T-helper 1 cell treated with Interleukin-12 subunit alpha and Interleukin-12 subunit beta and Interleukin-4 antibody, amounts not matched to agents 30 μg/mL and 1 μg/mL, for 36 hours (primary cell): ENCODE data around the gene DENND2C.

ENCODE experiments used
- H3K27ac Mint-ChIP-seq: one replicate; pipeline ENCODE4 v1.8.0; 2021; ENCODE audit warnings: mild to moderate bottlenecking, mixed read lengths
- H3K27me3 Mint-ChIP-seq: one replicate; pipeline ENCODE4 v1.8.0; 2021; ENCODE audit warnings: low read depth, mixed read lengths
- H3K36me3 Mint-ChIP-seq: one replicate; pipeline ENCODE4 v1.8.0; 2021; ENCODE audit warnings: low read depth, mixed read lengths
- H3K4me1 Mint-ChIP-seq: one replicate; pipeline ENCODE4 v1.8.0; 2021; ENCODE audit warnings: low read depth, mixed read lengths
- H3K4me3 Mint-ChIP-seq: one replicate; pipeline ENCODE4 v1.8.0; 2021; ENCODE audit warnings: mild to moderate bottlenecking, moderate library complexity, mixed read lengths
- H3K9me3 Mint-ChIP-seq: one replicate; pipeline ENCODE4 v1.8.0; 2021; ENCODE audit warnings: mixed read lengths

DENND2C gene

DNA sequence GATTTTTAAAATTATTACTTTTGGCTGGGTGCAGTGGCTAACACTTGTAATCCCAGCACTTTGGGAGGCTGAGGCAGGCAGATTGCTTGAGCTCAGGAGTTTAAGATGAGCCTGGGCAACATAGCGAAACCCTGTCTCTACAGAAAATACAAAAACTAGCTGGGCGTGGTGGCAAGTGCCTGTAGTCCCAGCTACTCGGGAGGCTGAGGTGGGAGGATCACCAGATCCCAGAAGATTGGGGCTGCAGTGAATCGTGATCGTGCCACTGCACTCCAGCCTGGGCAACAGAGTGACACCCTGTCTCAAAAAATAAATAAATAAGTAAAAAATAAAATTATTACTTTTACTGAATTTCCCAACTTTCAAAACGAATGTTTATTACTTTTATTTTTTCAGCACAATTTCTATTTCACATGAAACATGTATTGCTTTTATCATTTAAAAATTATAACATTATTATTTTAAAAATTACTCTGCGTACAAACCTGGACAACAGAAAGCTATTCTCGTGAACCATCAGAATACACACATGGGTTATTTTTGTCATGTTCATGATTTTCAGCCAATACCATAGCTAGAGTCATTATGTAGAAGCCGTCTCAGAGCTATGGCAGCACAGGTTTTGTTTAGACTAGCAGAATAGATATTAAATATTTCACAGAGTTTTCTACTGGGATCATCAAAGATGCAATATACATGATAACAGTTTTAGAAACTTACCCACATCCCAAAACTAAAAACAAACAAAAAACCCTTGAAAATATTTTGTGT is 24.9 kb upstream of the DENND2C start:
- Mint-ChIP-seq H3K4me1 (no peaks in the 10 kb centered on the region), H3K4me3 (no peak overlapping the region), H3K36me3 (no peaks in the 10 kb centered on the region), H3K9me3 (no peaks in the 10 kb centered on the region), H3K27ac (no peak overlapping the region), H3K27me3 (peaks cover 8% of the 10 kb centered on the region)

DNA sequence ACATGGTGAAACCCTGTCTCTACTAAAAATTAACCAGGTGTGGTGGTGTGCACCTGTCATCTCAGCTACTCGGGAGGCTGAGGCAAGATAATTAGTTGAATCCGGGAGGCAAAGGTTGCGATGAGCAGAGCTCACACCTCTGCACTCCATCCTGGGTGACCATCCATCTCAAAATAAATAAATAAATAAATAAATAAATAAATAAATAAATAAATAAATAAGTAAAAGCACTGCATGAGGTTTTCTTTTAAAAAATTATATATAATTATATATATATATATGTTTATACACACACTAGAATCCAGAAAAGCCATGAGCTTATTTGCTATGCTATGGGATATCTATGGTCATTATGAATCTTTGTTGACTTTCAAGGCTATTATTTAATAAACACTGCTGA is 23.1 kb upstream of the DENND2C start:
- Mint-ChIP-seq H3K27ac (no peak overlapping the region), H3K4me3 (no peak overlapping the region), H3K9me3 (no peaks in the 10 kb centered on the region), H3K36me3 (no peaks in the 10 kb centered on the region), H3K27me3 (peaks cover 8% of the 10 kb centered on the region), H3K4me1 (no peaks in the 10 kb centered on the region)

DNA sequence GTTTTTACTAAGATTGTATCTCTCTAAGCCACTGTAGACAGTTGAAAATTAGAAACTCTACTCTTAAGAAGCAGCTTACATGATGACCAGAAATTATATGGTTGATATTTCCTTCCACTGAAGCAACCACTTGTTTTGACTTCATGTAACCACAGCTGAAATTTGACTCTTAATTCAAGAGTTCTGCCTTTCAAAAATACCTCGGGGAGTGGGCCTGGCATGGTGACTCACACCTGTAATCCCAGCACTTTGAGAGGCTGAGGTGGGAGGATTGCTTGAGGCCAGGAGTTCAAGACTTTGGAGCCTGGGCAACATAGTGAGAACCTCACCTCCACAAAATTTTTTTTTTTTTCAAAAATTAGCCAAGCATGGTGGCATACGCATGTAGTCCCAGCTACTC is 21.2 kb upstream of the DENND2C start:
- H3K27me3 Mint-ChIP-seq = peaks cover 13% of the 10 kb centered on the region
- H3K27ac Mint-ChIP-seq = no peak overlapping the region
- H3K9me3 Mint-ChIP-seq = no peaks in the 10 kb centered on the region
- no peaks in the 10 kb centered on the region for H3K4me1 Mint-ChIP-seq
- H3K4me3 Mint-ChIP-seq = no peak overlapping the region
- H3K36me3 Mint-ChIP-seq = no peaks in the 10 kb centered on the region

DNA sequence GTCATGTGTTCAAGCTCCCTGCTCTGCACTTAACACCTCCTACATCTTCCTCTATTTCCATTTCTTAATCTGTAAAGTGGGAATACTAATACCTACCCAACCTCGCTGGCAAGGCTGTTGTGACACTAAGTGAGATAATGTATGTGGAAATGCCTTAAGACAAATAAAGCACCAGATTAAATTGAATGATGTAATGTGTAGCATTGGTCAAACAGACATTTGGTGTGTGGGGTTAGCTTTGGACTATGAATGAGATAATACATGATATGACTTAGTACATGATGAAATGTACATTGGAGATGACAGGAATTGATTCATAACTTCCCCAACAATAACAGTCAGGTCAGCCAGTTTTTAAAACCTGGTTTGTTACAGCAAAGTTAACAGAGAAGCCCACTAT is 20.3 kb upstream of the DENND2C start:
- H3K27ac Mint-ChIP-seq = no peak overlapping the region
- H3K9me3 Mint-ChIP-seq = no peaks in the 10 kb centered on the region
- H3K4me1 Mint-ChIP-seq = no peaks in the 10 kb centered on the region
- peaks cover 19% of the 10 kb centered on the region for H3K27me3 Mint-ChIP-seq
- H3K36me3 Mint-ChIP-seq = no peaks in the 10 kb centered on the region
- H3K4me3 Mint-ChIP-seq = no peak overlapping the region

DNA sequence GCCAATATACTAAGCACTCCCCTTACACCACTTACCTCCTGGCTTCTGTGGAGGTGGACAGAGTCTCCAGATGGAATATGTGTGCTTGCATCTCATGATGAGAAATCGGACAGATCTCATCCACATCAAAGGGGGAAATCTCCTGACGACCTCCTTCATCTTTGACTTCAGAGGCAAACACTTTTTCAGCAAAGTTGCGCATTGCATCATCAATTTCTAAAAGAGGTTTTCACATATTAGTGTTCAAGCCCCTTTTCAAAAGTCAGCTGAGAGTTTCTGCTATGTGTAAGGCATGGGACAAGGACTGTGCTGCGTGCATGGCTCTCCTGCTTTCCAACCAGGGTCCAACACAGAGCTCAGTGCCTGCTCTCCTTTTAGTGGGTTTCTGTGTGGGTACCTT is 18.7 kb upstream of the DENND2C start:
- H3K27ac Mint-ChIP-seq = no peak overlapping the region
- no peaks in the 10 kb centered on the region for H3K36me3 Mint-ChIP-seq
- H3K9me3 Mint-ChIP-seq = no peaks in the 10 kb centered on the region
- peaks cover 23% of the 10 kb centered on the region for H3K27me3 Mint-ChIP-seq
- H3K4me1 Mint-ChIP-seq = no peaks in the 10 kb centered on the region
- no peak overlapping the region for H3K4me3 Mint-ChIP-seq

DNA sequence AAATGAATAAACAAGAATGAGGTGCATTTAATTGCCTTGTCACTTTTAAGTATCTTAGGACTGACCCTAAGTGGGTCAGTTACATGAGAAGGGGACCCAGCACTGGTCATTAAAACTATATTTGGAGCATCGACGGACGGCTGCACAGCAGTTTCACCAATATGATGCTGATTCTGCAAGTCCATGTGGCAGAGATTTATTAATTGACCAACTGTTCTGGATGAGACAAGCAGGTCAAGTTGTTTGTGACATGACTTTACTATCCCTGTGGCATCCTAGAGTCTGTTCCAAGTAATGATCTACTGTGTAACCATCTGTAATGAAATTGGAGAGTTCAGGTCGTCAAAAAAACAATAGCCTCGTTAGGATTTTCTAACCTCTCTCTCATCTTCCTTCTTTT is 16.0 kb upstream of the DENND2C start:
- no peak overlapping the region for H3K27ac Mint-ChIP-seq
- H3K4me1 Mint-ChIP-seq = no peaks in the 10 kb centered on the region
- H3K36me3 Mint-ChIP-seq = no peaks in the 10 kb centered on the region
- H3K27me3 Mint-ChIP-seq = peaks cover 23% of the 10 kb centered on the region
- no peak overlapping the region for H3K4me3 Mint-ChIP-seq
- H3K9me3 Mint-ChIP-seq = no peaks in the 10 kb centered on the region

DNA sequence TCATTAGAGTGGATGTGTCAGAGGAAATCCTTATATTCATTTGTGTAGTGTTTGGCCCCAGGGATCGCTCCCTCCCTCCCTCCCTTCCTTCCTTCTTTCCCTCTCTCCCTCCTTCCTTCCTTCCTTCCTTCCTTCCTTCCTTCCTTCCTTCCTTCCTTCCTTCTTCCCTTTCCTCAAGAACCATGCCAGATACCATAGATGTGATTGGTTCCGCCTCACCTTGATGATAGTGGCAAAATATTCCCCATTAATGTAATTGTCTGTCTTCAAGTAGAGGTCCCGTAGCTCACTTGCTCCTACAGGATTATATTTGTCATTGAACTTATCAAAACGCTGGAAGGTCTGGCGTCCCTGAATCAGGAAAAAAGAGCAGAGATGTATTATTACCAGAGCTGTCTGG is 7.8 kb upstream of the DENND2C start:
- Mint-ChIP-seq H3K4me3 (no peak overlapping the region), H3K9me3 (no peaks in the 10 kb centered on the region), H3K27me3 (peaks cover 21% of the 10 kb centered on the region), H3K36me3 (no peaks in the 10 kb centered on the region), H3K4me1 (no peaks in the 10 kb centered on the region), H3K27ac (no peak overlapping the region)

DNA sequence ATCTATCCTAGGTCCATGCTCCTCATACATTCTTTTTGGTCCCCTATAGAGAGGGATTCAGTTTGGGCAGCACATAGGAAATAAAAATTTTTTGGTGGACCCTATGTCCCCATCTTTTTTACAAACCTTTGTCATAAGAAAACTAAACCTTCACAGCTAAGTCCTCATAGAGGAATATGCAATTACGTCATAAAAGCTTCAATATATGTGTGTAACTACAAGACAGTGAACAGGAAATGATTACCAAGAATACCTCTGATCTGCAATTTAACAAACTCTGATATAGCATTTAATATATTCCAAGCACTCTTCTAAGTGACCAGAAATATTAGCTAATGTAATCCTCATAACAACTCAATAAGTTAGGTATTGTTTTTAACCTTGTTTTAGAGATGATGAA is 6.3 kb upstream of the DENND2C start:
- Mint-ChIP-seq H3K36me3 (no peaks in the 10 kb centered on the region), H3K27me3 (peaks cover 29% of the 10 kb centered on the region), H3K9me3 (no peaks in the 10 kb centered on the region), H3K27ac (no peak overlapping the region), H3K4me1 (no peaks in the 10 kb centered on the region), H3K4me3 (no peak overlapping the region)

DNA sequence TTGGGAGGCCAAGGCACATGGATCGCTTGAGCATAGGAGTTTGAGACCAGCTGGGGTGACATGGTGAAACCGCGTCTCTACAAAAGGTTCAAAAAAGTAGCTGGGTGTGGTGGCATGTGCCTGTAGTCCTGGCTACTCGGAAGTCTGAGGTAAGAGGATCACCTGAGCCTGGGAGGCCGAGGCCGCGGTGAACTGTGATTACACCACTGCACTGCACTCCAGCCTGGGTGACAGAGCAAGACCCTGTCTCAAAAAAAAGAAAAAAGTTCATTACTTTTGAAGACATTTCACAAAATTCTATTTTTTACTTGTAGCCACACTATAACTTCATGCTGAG is 2.1 kb upstream of the DENND2C start:
- Mint-ChIP-seq H3K4me1 (peaks cover 1% of the 10 kb centered on the region), H3K27me3 (peaks cover 50% of the 10 kb centered on the region), H3K36me3 (no peaks in the 10 kb centered on the region), H3K9me3 (no peaks in the 10 kb centered on the region), H3K4me3 (no peak overlapping the region), H3K27ac (no peak overlapping the region)

DNA sequence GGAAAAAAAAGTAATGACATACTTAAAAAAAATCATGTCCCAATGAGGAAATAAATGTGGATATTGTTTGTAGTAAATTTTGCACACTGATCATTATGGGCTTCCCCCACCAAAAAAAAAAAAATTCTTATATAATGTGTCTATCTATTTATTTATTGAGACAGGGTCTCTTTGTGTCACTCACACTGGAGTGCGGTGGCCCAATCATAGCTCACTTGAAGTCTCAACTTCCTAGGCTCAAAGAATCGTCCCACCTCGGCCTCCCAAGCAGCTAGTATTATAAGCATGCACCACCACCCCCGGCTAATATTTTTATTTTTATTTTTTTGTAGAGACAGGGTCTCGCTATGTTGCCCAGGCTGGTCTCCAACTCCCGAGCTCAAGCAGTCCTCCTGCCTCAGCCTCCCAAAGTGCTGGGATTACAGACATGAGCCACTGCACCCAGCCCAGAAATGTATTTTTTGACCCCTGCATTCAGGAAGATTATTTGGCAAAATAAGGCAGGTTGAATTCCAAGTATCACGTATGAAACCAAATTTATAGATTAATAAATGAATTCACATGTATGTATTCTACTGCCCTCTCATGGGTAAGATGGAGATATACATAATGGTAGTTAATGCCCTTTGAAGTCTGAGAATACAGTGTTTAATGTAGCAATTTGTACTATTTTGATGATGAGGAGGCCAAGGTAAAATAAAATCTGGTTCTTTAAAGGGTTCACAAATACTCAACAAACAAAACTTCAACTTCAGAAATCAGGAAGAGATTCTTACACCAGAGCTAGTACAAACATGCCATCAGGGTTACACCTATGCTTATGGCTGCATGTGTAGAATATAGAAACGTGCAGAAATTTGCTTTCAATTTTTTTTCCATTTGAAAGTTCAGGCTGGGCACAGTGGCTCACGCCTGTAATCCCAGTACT is 1.4 kb upstream of the DENND2C start:
- peaks cover 1% of the 10 kb centered on the region for H3K4me1 Mint-ChIP-seq

DNA sequence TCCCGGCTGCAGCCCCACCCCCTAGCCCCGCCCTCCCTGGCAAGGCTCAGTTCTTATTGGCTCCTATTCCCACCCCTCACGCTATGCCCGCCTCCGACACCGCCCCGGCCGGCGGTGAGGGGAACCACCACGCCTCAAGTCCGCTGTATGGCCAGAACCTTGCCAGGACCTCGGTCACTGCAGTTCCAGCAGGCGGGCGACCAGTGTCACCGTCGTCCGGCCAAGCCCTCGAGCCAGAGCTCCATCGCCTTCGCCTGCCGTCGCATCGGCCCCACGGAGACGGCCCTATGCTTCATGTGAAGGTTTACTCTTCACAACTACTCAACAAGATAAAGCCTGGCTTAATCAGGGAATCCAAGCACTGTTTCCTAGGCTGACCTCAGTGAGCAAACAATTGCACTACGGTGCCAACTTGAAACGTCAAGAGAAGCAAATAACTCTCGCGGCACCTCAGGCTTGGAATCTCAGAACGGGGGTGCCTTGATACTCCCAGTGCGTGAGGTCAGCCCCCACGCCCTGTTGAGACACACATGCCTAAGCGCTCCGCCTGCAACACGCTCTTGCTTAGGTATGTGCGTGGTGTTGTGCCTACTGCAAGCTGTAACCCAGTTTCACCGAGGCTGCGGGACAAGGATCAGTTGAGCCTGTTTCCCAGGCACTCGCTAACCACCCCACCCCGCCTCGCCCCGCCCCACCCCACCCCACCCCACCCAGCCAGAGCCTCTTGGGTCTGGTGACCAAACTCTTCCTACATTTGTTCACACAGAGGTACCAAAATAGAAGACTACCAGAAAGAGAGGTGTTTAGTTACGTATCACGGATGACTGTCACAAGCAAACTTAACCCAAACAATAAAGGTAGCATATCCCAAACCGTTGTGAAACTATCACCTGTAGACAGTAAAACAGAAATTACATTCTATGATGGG is 498 bp upstream of the DENND2C start:
- Mint-ChIP-seq H3K27me3 (peaks cover 57% of the 10 kb centered on the region), H3K4me3 (peak overlapping the region; percentile 88), H3K36me3 (no peaks in the 10 kb centered on the region), H3K4me1 (peaks cover 1% of the 10 kb centered on the region), H3K27ac (no peak overlapping the region), H3K9me3 (no peaks in the 10 kb centered on the region)

More for the DNA sequence above, 1.4 kb upstream of the DENND2C start:
- peaks cover 55% of the 10 kb centered on the region for H3K27me3 Mint-ChIP-seq
- H3K36me3 Mint-ChIP-seq = no peaks in the 10 kb centered on the region
- H3K27ac Mint-ChIP-seq = no peak overlapping the region
- no peak overlapping the region for H3K4me3 Mint-ChIP-seq
- no peaks in the 10 kb centered on the region for H3K9me3 Mint-ChIP-seq

DNA sequence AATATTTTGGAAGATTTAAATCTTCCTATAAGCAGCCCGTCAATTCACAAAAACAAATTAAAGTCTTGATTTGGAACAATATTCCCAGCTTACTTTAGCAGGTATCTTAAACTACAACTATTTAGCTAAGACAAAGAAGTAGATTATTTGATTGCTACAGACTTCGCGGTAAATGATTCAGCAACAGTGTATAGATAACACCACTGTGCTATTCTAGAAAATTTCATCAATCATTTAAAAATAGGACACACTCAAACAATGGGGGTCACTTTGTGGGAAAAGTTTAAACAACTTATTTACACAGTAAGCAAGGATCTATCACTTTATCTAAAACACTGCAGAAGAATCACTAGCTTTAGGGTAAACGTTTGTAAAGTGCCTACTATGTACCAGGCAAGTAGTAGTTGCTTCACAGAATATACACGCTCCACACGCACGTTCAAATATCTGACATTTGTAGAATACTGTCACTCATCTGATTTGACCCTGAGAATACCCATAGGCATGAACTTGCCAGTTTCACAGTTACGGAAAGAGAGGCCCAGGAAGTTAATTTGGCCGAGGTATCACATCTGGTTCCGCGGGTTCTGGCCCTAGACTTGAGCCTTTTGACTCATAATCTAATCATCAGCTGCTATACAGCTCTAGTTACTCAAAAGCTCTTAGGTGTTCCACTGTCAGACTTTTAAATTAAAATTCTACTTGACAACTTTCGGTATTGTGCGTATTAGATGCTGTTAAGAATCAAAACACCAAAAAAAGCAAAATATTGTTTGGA is 876 bp downstream of the DENND2C start:
- H3K36me3 Mint-ChIP-seq = no peaks in the 10 kb centered on the region
- no peaks in the 10 kb centered on the region for H3K9me3 Mint-ChIP-seq
- H3K27me3 Mint-ChIP-seq = peaks cover 49% of the 10 kb centered on the region
- peaks cover 1% of the 10 kb centered on the region for H3K4me1 Mint-ChIP-seq
- no peak overlapping the region for H3K27ac Mint-ChIP-seq
- H3K4me3 Mint-ChIP-seq = peak overlapping the region; percentile 88

DNA sequence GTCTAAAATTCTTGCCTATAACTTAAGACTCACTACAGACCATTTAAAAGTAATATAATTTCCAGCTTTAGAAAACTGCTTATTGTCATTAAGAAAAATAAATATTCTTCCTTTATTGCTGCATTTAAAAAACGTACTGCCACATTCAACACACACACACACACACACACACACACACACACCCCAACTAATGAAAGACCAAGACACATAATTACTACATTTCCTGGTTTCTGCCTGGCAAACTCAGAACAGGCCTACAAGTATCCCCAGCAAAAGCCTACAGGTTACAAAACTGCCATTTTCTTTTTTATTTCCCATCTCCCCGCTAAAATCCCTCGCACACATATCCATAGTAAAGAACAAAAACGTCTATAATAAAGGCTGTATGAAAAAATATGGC is 1.5 kb downstream of the DENND2C start:
- no peak overlapping the region for H3K4me3 Mint-ChIP-seq
- no peak overlapping the region for H3K27ac Mint-ChIP-seq
- H3K36me3 Mint-ChIP-seq = no peaks in the 10 kb centered on the region
- peaks cover 1% of the 10 kb centered on the region for H3K4me1 Mint-ChIP-seq
- H3K9me3 Mint-ChIP-seq = no peaks in the 10 kb centered on the region
- H3K27me3 Mint-ChIP-seq = peaks cover 47% of the 10 kb centered on the region

DNA sequence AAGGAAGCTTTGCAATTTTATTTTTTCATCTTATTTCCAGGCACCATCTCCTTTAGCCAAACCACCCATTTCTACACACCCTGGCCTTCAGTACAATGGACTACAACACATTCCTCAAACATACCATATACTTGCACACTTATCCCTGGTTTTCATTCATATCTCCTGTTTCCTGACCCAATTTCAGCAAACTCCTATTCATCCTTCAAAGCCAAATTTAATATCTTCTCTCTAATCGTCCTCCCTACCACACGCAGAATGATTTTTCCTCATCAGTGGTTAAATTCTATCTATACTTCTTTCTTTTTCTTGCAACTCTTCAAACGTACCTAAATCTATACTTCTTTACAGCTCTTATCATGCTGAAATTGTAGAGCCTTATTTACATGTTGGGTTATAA is 2.9 kb downstream of the DENND2C start:
- Mint-ChIP-seq H3K4me1 (peaks cover 1% of the 10 kb centered on the region), H3K27ac (no peak overlapping the region), H3K27me3 (peaks cover 45% of the 10 kb centered on the region), H3K36me3 (no peaks in the 10 kb centered on the region), H3K4me3 (no peak overlapping the region), H3K9me3 (no peaks in the 10 kb centered on the region)
